Osteoblast (primary cell): ENCODE measurements around the gene SERF2. TPM values are rescaled to one million over a fixed set of nuclear protein-coding genes. Genes with fewer than 3 reads are reported as not detected.

Experiments
- DNase-seq: peaks from one replicate; pipeline ENCODE4 v3.0.0; 2011; ENCODE audit warnings: low spot score, mixed read lengths; ENCODE audit not compliant: insufficient read length; ENCODE audit errors: missing footprints
- H2AFZ ChIP-seq: 2 replicates; pipeline ENCODE4 v1.6.0; 2011; ENCODE audit warnings: mild to moderate bottlenecking, low read length
- H3K27ac ChIP-seq: 2 replicates; pipeline ENCODE4 v1.5.1; 2011; ENCODE audit warnings: mild to moderate bottlenecking, low read depth, low read length, moderate library complexity
- H3K27me3 ChIP-seq: 2 replicates; pipeline ENCODE4 v1.6.0; 2012; ENCODE audit warnings: mild to moderate bottlenecking, control low read depth, inconsistent platforms, low read length, moderate library complexity; ENCODE audit not compliant: insufficient read depth
- H3K36me3 ChIP-seq: 2 replicates; pipeline ENCODE4 v1.5.1; 2011; ENCODE audit warnings: mild to moderate bottlenecking, low read length, control low read depth, moderate library complexity; ENCODE audit not compliant: insufficient read depth
- H3K4me1 ChIP-seq: 2 replicates; pipeline ENCODE4 v1.5.1; 2011; ENCODE audit warnings: mild to moderate bottlenecking, low read length, control low read depth, moderate library complexity; ENCODE audit not compliant: insufficient read depth
- H3K4me2 ChIP-seq: 2 replicates; pipeline ENCODE4 v1.6.0; 2011; ENCODE audit warnings: mild to moderate bottlenecking, low read length; ENCODE audit not compliant: insufficient read depth
- H3K4me3 ChIP-seq: fragments of 200-600 bp; sonication (generic); 3 replicates; pipeline ENCODE4 v1.5.1; 2012; ENCODE audit warnings: mild to moderate bottlenecking, low read length, inconsistent platforms; ENCODE audit not compliant: insufficient read depth
- H3K79me2 ChIP-seq: 2 replicates; pipeline ENCODE4 v1.6.0; 2012; ENCODE audit warnings: mild to moderate bottlenecking, low read length, control low read depth, inconsistent platforms; ENCODE audit not compliant: insufficient read depth
- H3K9me3 ChIP-seq: 2 replicates; pipeline ENCODE4 v1.5.1; 2011; ENCODE audit warnings: low read depth, low read length, control low read depth
- H4K20me1 ChIP-seq: 2 replicates; pipeline ENCODE4 v1.6.0; 2012; ENCODE audit warnings: mild to moderate bottlenecking, low read length, control low read depth; ENCODE audit not compliant: insufficient read depth
- total RNA-seq: library from RNA; depleted of rRNA; stranded (reverse); fragments of >200 nt; gene quantifications from 2 replicates; pipeline ENCODE4 v1.2.3, GENCODE V29; 2012
- TF ChIP-seq, protein P1 (sequence below): IDR thresholded peaks from 2 replicates; pipeline ENCODE4 v1.5.1; 2011; ENCODE audit warnings: mild to moderate bottlenecking, low read depth, low read length, moderate library complexity; ENCODE audit errors: extremely low read depth

SERF2 gene
- total RNA-seq, 1 donor = 432 TPM

DNA sequence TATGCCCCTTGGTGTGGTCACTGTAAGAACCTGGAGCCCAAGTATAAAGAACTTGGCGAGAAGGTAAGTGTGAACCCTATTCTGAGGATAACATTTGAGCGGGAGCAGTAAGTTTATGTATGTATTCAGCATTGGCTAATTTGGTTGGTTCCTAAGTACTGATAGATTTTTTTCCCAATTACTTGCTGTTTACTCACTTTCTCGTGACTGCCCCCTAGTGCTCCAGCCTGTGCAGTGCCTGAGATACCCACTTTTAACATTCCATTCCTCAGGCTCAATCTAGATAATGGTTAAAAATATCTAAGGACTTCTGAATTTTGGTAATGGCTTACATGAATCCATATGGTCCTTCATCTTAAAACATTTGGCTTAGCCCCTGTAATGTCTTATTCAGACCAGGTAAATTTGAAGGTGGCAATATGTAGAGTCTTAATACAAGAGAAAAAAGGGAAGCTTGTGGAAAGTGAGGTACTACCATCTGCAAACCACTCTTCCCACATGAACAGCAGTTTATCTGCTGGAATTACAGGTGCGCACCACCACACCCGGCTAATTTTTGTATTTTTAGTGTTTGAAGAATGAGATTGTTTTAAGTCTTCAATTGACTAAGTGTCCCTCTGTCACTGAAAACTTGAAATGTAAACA is 22.4 kb upstream of the SERF2 start:
- H3K4me1 ChIP-seq = no peaks in the 10 kb centered on the region
- no peaks in the 10 kb centered on the region for H3K79me2 ChIP-seq
- TF ChIP-seq, protein P1, sequence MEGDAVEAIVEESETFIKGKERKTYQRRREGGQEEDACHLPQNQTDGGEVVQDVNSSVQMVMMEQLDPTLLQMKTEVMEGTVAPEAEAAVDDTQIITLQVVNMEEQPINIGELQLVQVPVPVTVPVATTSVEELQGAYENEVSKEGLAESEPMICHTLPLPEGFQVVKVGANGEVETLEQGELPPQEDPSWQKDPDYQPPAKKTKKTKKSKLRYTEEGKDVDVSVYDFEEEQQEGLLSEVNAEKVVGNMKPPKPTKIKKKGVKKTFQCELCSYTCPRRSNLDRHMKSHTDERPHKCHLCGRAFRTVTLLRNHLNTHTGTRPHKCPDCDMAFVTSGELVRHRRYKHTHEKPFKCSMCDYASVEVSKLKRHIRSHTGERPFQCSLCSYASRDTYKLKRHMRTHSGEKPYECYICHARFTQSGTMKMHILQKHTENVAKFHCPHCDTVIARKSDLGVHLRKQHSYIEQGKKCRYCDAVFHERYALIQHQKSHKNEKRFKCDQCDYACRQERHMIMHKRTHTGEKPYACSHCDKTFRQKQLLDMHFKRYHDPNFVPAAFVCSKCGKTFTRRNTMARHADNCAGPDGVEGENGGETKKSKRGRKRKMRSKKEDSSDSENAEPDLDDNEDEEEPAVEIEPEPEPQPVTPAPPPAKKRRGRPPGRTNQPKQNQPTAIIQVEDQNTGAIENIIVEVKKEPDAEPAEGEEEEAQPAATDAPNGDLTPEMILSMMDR = peak; percentile 83
- no peak overlapping the region for H3K27ac ChIP-seq
- H3K4me2 ChIP-seq = no peak overlapping the region
- H3K36me3 ChIP-seq = peaks cover 96% of the 10 kb centered on the region
- peak; percentile 90 for DNase-seq
- H2AFZ ChIP-seq = no peak overlapping the region
- H3K27me3 ChIP-seq = no peaks in the 10 kb centered on the region
- H3K9me3 ChIP-seq = no peaks in the 10 kb centered on the region
- no peak overlapping the region for H3K4me3 ChIP-seq
- H4K20me1 ChIP-seq = peaks cover 13% of the 10 kb centered on the region

DNA sequence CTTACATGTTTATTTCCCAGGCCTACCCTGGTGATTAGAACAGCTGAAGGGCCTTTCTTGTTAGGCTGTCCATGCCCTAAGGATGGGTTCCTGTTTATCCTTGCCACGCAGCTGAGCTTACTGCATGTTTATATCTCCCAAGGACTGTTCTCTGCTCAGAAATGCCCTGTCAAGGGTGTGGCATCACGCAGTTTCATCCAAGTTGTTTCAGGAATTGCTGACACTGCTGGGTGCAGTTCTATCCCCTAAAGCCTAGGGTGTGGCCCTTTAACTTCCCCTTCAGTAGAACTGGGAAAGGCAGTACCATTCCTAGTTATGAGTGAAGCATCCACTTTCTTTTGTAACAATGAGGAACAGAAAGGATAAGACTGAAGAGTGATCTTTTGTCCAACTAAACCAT is 20.3 kb upstream of the SERF2 start:
- TF ChIP-seq, protein P1 = no peak
- Histone ChIP-seq H2AFZ (no peak overlapping the region), H3K4me1 (peaks cover 5% of the 10 kb centered on the region), H3K4me2 (no peak overlapping the region), H3K4me3 (no peak overlapping the region), H3K27ac (no peak overlapping the region), H3K27me3 (no peaks in the 10 kb centered on the region), H3K79me2 (no peaks in the 10 kb centered on the region), H3K9me3 (no peaks in the 10 kb centered on the region), H3K36me3 (peaks cover 75% of the 10 kb centered on the region), H4K20me1 (peaks cover 17% of the 10 kb centered on the region)
- no peak for DNase-seq

DNA sequence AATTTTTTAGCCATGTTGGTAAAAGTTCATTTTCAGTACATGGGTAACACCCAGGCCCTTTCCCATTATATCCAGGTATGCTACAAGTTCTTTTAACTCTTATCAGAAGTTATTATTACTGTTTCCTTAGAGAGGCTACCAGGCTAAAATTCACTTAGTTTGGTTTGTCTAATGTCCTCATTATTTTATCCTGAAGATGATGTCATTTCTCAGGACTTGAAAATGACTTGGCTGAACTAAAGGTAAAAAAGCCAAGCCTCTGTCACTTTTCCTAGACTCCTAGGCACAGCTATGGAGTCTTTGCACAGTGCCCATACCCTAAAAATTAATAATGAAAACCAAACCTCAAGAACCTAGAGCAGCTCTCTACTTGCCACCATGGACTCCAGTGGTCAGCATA is 19.5 kb upstream of the SERF2 start:
- Histone ChIP-seq H3K9me3 (no peaks in the 10 kb centered on the region), H3K36me3 (peaks cover 68% of the 10 kb centered on the region), H3K79me2 (no peaks in the 10 kb centered on the region), H4K20me1 (peaks cover 17% of the 10 kb centered on the region), H3K4me3 (no peak overlapping the region), H3K27me3 (no peaks in the 10 kb centered on the region), H3K4me2 (no peak overlapping the region), H2AFZ (no peak overlapping the region), H3K4me1 (peaks cover 6% of the 10 kb centered on the region), H3K27ac (no peak overlapping the region)
- no peak for DNase-seq
- TF ChIP-seq, protein P1 = no peak

DNA sequence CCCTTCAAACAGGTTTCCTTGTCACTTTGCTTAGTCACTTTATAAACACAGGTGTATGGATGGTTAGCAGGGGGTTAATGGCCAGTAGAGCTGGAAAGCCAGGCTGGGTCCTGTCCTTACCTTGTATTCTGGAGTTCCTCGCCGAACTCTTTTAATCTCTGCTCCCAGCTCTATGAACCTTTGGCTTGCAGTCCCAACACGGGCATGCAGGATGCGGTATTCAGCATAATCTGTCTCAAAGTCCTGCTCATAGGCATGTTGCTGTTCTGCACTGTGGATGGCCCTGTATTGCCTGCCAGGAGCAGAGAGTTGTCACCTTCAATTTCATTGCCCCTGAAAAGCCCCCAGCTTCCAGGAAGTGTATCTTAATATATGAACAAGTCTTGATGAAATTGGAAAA is 18.1 kb upstream of the SERF2 start:
- no peaks in the 10 kb centered on the region for H3K79me2 ChIP-seq
- H4K20me1 ChIP-seq = peaks cover 15% of the 10 kb centered on the region
- H3K27ac ChIP-seq = no peak overlapping the region
- H3K4me1 ChIP-seq = peaks cover 8% of the 10 kb centered on the region
- no peaks in the 10 kb centered on the region for H3K9me3 ChIP-seq
- DNase-seq = no peak
- no peaks in the 10 kb centered on the region for H3K27me3 ChIP-seq
- no peak overlapping the region for H3K4me3 ChIP-seq
- H3K4me2 ChIP-seq = no peak overlapping the region
- TF ChIP-seq, protein P1 = no peak
- H2AFZ ChIP-seq = no peak overlapping the region
- H3K36me3 ChIP-seq = peaks cover 54% of the 10 kb centered on the region
